OCI-LY7 (cell line): ENCODE data around the gene AKT3. TPM values are rescaled to one million over a fixed set of nuclear protein-coding genes. Genes with fewer than 3 reads are reported as not detected.

Experiments used
- BruUV-seq: library from RNA; stranded (reverse); fragments of 400-500 nt; replicated peaks from 2 replicates; lab custom pipeline; 2021; lab: Mats Ljungman, UMichigan
- CTCF ChIA-PET: fragments of 300-600 bp; sonication (Branson Sonifier 250); formaldehyde crosslinking; loops from one replicate; lab custom pipeline; 2022; ENCODE audit warnings: antibody characterized with exemption; ENCODE audit not compliant: unreplicated experiment; lab: Charles Lee
- POLR2A ChIA-PET: fragments of 300-600 bp; sonication (Branson Sonifier 250); formaldehyde crosslinking; loops from one replicate; lab custom pipeline; 2022; ENCODE audit warnings: antibody characterized with exemption; lab: Charles Lee
- DNase-seq: peaks from one replicate; pipeline ENCODE4 v3.0.0-alpha.2; 2015; ENCODE audit warnings: low spot score
- H2AFZ ChIP-seq: fragments of 200-600 bp; sonication (generic), shearing (Covaris generic); 2 replicates; pipeline ENCODE4 v1.6.1; 2014; ENCODE audit warnings: mild to moderate bottlenecking, antibody characterized with exemption, low read length, moderate library complexity
- H3K27ac ChIP-seq: fragments of 200-600 bp; sonication (generic); 2 replicates; pipeline ENCODE4 v1.5.1; 2014; ENCODE audit warnings: mixed run types, low read depth, mild to moderate bottlenecking, moderate library complexity, low read length, inconsistent platforms; ENCODE audit not compliant: poor library complexity, severe bottlenecking
- H3K36me3 ChIP-seq: fragments of 200-600 bp; sonication (generic); 2 replicates; pipeline ENCODE4 v1.6.1; 2014; ENCODE audit warnings: mild to moderate bottlenecking, antibody characterized with exemption, low read length, moderate library complexity, mixed read lengths; ENCODE audit not compliant: insufficient read depth
- H3K4me1 ChIP-seq: fragments of 200-600 bp; sonication (generic); 2 replicates; pipeline ENCODE4 v1.5.1; 2014; ENCODE audit warnings: mild to moderate bottlenecking, low read length; ENCODE audit not compliant: insufficient read depth, poor library complexity, severe bottlenecking
- H3K4me2 ChIP-seq: fragments of 200-600 bp; sonication (generic); 2 replicates; pipeline ENCODE4 v1.6.1; 2014; ENCODE audit warnings: mild to moderate bottlenecking, low read length
- H3K4me3 ChIP-seq: fragments of 200-600 bp; sonication (generic); 2 replicates; pipeline ENCODE4 v1.5.1; 2014; ENCODE audit warnings: mild to moderate bottlenecking, low read depth, low read length; ENCODE audit not compliant: poor library complexity, severe bottlenecking
- H3K79me2 ChIP-seq: fragments of 200-600 bp; sonication (generic); 2 replicates; pipeline ENCODE4 v1.6.1; 2016; ENCODE audit warnings: low read depth, mild to moderate bottlenecking, low read length, moderate library complexity, mixed read lengths; ENCODE audit not compliant: insufficient read depth
- H3K9me2 ChIP-seq: fragments of 200-600 bp; sonication (generic); 2 replicates; pipeline ENCODE4 v1.6.1; 2016; ENCODE audit warnings: mild to moderate bottlenecking, low read length, mixed read lengths; ENCODE audit not compliant: insufficient read depth
- H3K9me3 ChIP-seq: fragments of 200-600 bp; sonication (generic); 2 replicates; pipeline ENCODE4 v1.6.1; 2014; ENCODE audit warnings: mild to moderate bottlenecking, mixed run types, low read length, mixed read lengths
- H4K20me1 ChIP-seq: fragments of 200-600 bp; sonication (generic); 2 replicates; pipeline ENCODE4 v1.6.1; 2014; ENCODE audit warnings: mild to moderate bottlenecking, antibody characterized with exemption, low read length, moderate library complexity, mixed read lengths; ENCODE audit not compliant: insufficient read depth
- CTCF ChIP-seq: fragments of 200-600 bp; sonication (generic); conservative IDR thresholded peaks from 2 replicates; pipeline ENCODE4 v1.5.1; 2014; ENCODE audit warnings: mild to moderate bottlenecking, antibody characterized with exemption, low read length, moderate library complexity, mixed read lengths
- EZH2phosphoT487 ChIP-seq: fragments of 200-600 bp; sonication (generic); IDR thresholded peaks from 2 replicates; pipeline ENCODE4 v1.6.1; 2018; ENCODE audit warnings: low read depth, borderline replicate concordance, mild to moderate bottlenecking, mixed run types, antibody characterized with exemption, low read length, moderate library complexity, mixed read lengths
- intact Hi-C: fragments of 100-400 bp; cut with micrococcal nuclease; formaldehyde crosslinking; loops from one replicate; pipeline ENCODE4 v1.10.0; 2022; ENCODE audit not compliant: unreplicated experiment
- total RNA-seq, 2 experiments: library from RNA; depleted of rRNA in 1 of 2; stranded (reverse); fragments of >200 nt in 1 of 2; shearing (Covaris generic) in 1 of 2; gene quantifications; 2 replicates each; pipeline ENCODE4 v1.2.3, GENCODE V29; 2014 to 2022

AKT3 gene
- total RNA-seq, 2 experiments from 2014 or later, result 0.29 TPM; not detected in 1

GRCh38 chr1:243487649-243488227 is 362.3 kb downstream of the AKT3 start:
- H3K4me1 ChIP-seq, result no peaks in the 10 kb centered on the region
- H3K4me2 ChIP-seq, result no peak overlapping the region
- H3K9me2 ChIP-seq, result no peaks in the 10 kb centered on the region
- intact Hi-C loops, result no loop called here
- H3K9me3 ChIP-seq, result no peaks in the 10 kb centered on the region
- ChIA-PET CTCF (no interaction called here), POLR2A (no interaction called here)
- no peak for DNase-seq
- no peaks in the 10 kb centered on the region for H4K20me1 ChIP-seq
- H3K36me3 ChIP-seq, result no peaks in the 10 kb centered on the region
- no peak overlapping the region for H3K27ac ChIP-seq
- BruUV-seq, result no TSS peak
- no peak overlapping the region for H3K4me3 ChIP-seq
- H2AFZ ChIP-seq, result no peak overlapping the region
- TF ChIP-seq EZH2phosphoT487 (no peak), CTCF (no peak)
- H3K79me2 ChIP-seq, result no peaks in the 10 kb centered on the region

- CTCF ChIA-PET, result interaction anchor here (0.6 kb wide), 1 partner anchor 11 kb away, joined by 5 read pairs; no protein-coding TSS in a partner anchor
- no peak overlapping the region for H3K4me2 ChIP-seq
- H3K4me1 ChIP-seq, result no peaks in the 10 kb centered on the region
These were observed 362.9 kb downstream of the AKT3 start for GRCh38 chr1:243487036-243487648.

More at GRCh38 chr1:243487036-243487648, 362.9 kb downstream of the AKT3 start:
- Histone ChIP-seq H3K36me3 (no peaks in the 10 kb centered on the region), H3K79me2 (no peaks in the 10 kb centered on the region), H3K4me3 (no peak overlapping the region), H4K20me1 (no peaks in the 10 kb centered on the region), H2AFZ (no peak overlapping the region), H3K27ac (no peak overlapping the region), H3K9me2 (no peaks in the 10 kb centered on the region), H3K9me3 (no peaks in the 10 kb centered on the region)
- POLR2A ChIA-PET, result no interaction called here
- TF ChIP-seq CTCF, result no peak
- no peak for TF ChIP-seq EZH2phosphoT487
- intact Hi-C loops, result no loop called here
- DNase-seq, result no peak
- no TSS peak for BruUV-seq
